Inferior parietal cortex (tissue), 1 donor: ENCODE measurements around the gene SARDH.
"Not testable (repeated sequence)": the region's sequence is repeated elsewhere in the genome, so short reads cannot be mapped to it uniquely, and the experiment has no call there.

ENCODE experiments used
- DNase-seq: peaks from one replicate; pipeline ENCODE4 v3.0.0-alpha.2; 2016; ENCODE audit errors: extremely low spot score

Gene SARDH

GRCh38 chr9:133775951-133776905, 38.1 kb upstream of the SARDH start:
- DNase-seq = no peak

DNA sequence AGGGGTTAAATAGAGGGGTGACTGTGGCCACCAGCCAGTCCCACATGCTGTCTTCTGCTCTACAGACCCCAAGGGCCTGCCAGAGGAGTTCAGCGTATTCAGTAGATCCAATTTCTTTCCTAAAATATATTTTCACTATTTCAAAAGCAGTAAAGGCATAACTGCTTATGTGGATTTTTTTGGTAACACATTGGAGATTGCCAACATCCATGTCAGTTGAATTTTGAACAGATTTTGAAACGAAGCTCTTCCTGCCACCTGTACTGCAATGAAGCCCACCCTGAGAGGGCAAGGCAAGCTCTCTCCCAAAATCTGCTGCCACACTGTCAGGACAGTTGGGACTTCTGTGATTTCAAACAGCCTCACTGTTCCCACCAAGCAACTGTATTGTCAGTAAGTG, 37.1 kb upstream of the SARDH start:
- no peak for DNase-seq

- DNase-seq = no peak
These were observed 36.6 kb upstream of the SARDH start for GRCh38 chr9:133774799-133775198.

GRCh38 chr9:133773889-133774655, 35.9 kb upstream of the SARDH start:
- no peak for DNase-seq

DNA sequence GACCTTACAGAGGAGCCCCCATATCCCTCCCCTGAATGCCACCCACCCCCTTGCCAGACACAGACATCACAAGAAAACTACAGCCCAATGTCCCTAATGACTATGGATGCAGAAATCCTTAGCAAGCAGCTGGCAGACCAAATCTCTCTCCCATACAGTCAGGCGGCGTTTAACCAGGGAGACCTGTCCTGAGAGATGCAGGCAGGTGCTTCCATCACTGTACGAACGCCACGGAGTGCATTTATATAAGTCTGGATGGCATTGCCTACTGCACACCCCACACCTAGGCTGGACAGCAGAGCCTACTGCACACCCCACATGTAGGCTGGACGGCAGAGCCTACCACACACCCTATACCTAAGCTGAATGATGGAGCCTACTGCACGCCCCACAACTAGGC, 34.4 kb upstream of the SARDH start:
- no peak for DNase-seq

DNA sequence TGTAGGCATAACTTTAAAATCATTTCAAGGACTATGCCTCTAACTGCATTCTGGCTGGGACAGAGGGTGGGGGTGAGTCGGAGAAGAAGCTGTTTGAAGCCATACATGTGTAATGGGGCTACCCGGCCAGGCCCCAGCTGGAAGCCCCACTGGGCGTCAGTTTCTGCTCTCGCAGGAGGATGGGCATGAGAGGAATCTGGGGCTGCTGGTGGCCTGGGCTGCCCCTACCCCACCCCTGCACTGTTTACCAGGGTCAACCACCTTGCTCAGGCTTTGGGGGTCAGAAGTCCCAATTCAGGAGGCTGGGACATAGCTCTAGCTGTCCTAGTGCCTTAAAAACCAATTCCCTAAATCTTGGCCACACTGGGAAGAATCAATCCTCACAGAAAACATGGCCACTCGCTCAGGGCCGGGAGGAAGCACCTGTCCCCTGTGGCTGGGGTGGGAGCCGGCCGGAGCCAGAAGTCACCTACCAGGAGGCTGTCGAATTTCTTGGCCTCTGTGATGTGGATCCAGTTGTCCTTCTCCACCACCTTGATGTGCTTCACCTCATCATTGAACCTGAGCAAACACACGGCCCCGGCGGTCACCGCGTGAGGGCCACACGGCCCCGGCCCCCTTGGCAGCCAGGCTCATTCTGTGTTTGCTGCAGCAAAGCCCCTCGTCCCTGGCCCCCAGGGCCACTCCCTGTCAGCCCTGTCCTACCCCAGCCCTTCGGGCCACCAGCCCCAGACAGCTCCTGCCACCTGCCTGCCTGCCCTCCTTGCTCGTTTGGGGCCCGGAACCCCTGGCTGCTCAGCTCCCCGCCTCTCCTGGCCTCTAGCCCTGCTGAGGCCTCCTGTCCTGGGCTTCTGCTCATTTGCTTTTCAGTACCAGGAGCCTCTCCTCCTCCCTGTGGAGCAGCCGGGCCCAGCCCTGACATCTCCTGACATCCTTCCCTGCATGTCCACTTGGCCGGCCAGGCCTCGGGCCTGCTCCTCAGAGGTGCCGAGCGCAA, 33.6 kb upstream of the SARDH start:
- DNase-seq = no peak

DNA sequence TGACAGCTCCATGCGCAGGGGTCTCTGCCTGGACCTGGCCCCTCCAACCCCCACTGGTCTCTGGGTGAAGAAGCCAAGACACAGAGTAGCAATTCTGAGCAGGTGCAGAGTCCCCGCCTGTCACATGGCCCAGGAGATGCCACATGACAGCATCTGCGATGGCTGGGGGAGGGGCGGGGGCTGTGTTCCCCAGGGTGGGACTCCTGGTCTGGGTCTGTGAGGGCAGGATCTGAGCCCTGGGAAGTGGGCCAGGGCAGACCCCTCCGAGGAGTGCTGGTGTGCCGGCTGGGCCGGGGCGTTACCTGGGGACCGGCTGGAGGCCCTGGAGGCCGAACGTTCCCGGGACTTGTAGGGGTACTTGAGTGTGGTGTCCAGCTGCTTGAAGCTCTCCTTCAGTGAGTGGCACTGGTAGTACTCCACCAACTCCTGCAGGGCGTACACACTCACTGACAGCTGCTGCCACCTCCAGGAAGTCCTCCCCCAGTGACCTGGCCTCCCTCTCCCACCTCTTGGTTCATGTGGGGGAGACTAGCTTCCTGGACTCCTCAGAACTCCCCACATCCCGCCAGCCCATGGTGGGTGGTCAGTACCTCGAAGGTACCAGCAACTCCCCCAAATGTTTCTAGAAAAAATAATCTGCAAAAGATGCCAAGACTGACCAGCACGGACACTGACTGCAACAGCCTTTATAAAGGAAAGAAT, 32.1 kb upstream of the SARDH start:
- no peak for DNase-seq

DNA sequence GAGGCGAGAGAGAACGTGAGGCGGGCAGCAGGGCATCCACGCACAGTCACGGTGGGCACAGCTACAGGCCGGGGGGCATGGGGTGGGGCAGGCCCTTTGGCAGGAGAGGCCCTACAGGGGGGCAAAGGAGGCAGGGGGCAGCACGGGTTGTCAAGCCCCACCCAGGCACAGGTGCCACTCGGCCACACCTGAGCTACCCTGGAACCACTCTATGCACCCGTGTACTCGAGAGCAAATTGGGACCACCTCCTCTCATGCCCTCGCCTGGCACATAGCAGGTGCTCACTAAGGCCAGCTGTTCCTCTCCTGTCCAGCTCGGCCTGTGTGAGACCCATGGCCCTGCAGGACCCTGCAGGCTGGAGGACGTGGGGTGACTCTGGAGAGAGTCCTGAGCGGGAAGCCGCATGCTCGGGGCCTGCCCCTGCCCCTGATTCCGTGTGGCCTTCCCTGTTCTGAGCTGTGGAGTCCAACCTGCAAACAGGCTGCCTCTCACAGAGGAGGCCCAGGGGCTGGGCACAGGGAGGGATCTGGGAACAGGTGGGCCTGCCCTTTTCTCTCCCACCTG, 31.4 kb upstream of the SARDH start:
- DNase-seq = no peak

DNA sequence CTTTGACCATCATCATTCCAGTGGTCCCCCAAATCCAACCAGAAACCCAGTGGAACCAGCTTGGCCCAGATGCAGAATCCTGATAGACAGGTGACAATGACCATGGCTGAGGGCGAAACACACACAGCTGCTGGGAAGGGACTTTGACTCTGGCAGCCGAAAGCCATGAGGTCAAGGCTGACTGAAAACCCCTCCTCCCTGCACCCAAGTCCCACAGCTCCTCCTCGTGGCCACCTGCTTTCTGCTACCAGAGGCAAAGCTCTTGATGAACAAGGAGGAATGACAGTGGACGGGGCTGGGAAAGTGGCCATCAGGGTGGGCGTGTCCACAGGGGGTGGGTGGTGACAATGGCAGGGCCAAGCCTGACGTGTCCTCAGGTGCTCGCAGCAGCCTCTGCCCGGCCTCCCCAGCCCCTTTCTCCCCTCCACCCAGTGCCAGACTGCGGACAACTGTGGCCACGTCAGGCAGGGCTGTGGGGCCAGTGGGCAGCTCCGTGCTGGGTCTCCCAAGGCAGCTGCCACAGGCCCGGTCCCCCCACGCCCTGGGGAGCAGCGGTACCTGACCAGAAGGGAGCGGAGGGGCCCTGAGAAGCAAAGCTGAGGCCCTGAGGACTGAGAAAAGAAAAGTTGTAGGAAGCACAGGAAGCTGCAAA, 30.8 kb upstream of the SARDH start:
- no peak for DNase-seq

- no peak for DNase-seq
These were observed 30.3 kb upstream of the SARDH start for GRCh38 chr9:133768371-133768858.

DNA sequence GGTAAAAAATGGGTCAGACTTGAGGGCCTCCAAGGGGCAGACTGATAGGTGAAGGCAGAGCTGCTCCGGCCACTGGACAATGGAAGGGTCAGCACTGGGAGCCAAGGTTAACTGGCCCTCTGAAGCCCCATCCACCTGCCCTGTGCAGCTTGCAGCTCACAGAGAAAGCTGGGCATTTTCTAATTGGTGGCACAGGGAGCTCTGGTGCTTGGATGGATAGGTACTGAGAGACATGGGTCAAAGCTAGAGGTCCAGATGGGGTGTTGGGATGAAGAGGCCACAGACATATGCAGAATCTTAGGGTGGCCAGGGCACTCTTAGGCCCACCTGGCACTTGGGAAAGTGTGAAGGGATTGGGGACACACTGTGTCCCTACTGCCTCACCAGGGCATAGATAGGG, 29.5 kb upstream of the SARDH start:
- no peak for DNase-seq

DNA sequence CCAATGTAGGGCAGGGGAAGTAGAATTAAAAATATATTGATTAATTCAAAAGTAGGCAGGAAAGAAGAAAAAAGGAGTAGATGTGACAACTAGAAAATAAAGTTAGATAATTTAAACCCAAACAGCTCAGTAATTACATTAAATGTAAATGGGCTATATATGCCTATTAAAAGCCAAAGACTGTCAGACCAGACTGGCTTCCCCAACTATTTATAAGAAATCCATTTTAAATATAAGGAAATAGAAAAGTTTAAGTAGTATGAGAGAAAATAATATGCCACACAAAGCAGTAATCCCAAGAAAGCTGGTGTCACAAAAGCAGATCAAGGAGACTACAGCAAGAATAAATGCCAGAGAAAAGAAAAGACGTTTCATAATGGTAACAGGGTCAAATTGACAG, 28.9 kb upstream of the SARDH start:
- no peak for DNase-seq

DNA sequence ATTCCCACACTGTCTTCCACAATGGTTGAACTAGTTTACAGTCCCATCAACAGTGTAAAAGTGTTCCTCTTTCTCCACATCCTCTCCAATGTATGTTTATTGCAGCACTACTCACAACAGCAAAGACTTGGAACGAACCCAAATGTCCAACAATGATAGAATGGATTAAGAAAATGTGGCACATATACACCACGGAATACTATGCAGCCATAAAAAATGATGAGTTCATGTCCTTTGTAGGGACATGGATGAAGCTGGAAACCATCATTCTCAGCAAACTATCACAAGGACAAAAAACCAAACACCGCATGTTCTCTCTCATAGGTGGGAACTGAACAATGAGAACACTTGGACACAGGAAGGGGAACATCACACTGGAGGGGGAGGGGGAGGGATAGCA, 28.1 kb upstream of the SARDH start:
- not testable (repeated sequence) for DNase-seq

- DNase-seq = no peak
These were observed 25.4 kb upstream of the SARDH start for GRCh38 chr9:133763272-133764183.

- DNase-seq = no peak
These were observed 24.5 kb upstream of the SARDH start for GRCh38 chr9:133762488-133763271.

DNA sequence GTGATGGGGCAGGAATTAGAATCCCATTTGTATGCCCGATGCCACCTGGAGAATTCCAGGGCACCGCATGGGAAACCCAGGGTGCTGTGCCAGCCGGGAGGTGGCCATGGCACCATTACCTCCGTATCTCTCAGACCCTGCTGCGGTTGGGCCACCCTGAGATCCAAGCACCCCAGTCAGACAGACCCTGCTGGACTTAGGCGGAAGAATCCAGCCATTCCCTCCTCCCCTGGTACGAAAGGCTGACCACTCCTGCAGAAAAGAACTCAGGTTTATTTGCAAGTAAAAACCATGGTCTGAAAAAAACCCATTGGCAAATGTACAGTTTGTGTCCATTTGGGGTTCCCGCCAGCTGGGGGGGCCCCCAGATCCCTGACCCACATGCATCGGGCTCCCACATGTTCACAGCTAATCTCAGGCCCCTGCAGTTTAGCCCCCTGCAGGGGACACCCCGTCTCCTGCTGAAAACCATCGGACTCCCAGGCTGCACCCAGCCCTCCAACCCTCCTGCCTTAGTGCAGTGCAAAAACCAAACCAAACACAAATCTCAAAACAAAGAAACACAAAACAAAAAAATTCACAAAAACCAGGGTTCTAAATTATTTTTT, 23.6 kb upstream of the SARDH start:
- no peak for DNase-seq

- no peak for DNase-seq
These were observed 22.6 kb upstream of the SARDH start for GRCh38 chr9:133760713-133761290.
